H1 (cell line): ENCODE measurements around the gene MYLK. TPM values are rescaled to one million over a fixed set of nuclear protein-coding genes. Genes with fewer than 3 reads are reported as not detected.

Source experiments
- BACH1 ChIP-seq: IDR thresholded peaks from 2 replicates; pipeline ENCODE4 v1.6.1; 2012; ENCODE audit warnings: low read length, improper control_type of control experiment
- SIN3A ChIP-seq, 2 experiments: IDR thresholded peaks in 1 of 2; conservative IDR thresholded peaks in 1 of 2; 2 replicates each; pipeline ENCODE4 v1.6.1; 2011 to 2012; ENCODE audit warnings: low read length in 2 of 2, improper control_type of control experiment in 1 of 2, low read depth in 1 of 2, mild to moderate bottlenecking in 1 of 2
- SP4 ChIP-seq: IDR thresholded peaks from 2 replicates; pipeline ENCODE4 v1.6.1; 2012; ENCODE audit warnings: low read length, inconsistent platforms
- polyA plus RNA-seq, 7 experiments: library from polyadenylated mRNA; depleted of rRNA in 3 of 7; stranded (reverse) in 5 of 7; unstranded in 2 of 7; fragments of >200 nt in 5 of 7; fragments of 200-250 nt in 2 of 7; gene quantifications; 1 replicate in 5 of 7; 2 replicates in 1 of 7; 4 replicates in 1 of 7; pipeline versions ENCODE4 v1.2.1 to v1.2.3, GENCODE V29; 2011 to 2013; ENCODE audit warnings: missing spikeins in 2 of 7, mixed read lengths in 2 of 7
- total RNA-seq: library from RNA; stranded (reverse); fragmentation: NEBNext Ultra II Directional; extraction: Animal tissue kit (Norgen Biotek cat#: 25700); gene quantifications from 2 replicates; pipeline ENCODE4 v1.2.1, GENCODE V29; 2021
- TF ChIP-seq, protein P1 (sequence below): IDR thresholded peaks from 2 replicates; pipeline ENCODE4 v1.6.1; 2012; ENCODE audit warnings: low read length, inconsistent platforms

The MYLK gene
- total and polyA plus RNA-seq, 2 of the 8 experiments (the other 6 are each of a cell fraction or from before 2014, with no cell fraction given) = 11.6 to 21.3 TPM

DNA sequence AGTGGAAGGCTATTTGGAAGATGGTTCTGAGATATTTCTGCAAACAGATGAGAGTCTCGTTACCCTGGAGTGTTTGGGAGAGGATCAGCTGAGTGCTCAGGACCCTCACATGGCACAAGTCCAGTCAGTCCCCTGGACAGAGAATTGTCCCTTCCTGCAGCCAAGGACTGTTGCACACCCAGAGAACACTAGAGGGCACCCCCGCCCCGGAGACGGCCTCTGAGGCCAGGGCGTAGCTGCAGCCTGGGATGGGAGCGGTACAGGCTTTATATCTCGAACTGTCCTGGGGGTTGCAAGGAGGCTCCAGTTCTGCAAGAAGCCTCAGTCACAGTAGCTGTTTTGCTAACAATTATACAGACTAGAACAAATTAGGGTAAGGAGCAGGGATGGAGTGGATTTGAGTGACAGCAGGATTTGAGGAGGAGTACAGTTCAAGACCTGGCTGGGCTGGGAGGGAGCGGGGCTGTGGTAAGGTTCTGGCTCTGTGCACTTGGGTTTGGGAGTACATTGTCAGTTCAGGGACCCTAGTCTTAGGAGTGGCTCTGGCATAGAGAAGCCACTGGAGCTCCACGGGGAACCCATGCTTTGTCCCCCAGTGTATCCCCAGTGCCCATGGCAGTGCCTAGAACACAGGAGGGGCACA is 231.7 kb downstream of the MYLK start (continued):
- TF ChIP-seq, protein P1, sequence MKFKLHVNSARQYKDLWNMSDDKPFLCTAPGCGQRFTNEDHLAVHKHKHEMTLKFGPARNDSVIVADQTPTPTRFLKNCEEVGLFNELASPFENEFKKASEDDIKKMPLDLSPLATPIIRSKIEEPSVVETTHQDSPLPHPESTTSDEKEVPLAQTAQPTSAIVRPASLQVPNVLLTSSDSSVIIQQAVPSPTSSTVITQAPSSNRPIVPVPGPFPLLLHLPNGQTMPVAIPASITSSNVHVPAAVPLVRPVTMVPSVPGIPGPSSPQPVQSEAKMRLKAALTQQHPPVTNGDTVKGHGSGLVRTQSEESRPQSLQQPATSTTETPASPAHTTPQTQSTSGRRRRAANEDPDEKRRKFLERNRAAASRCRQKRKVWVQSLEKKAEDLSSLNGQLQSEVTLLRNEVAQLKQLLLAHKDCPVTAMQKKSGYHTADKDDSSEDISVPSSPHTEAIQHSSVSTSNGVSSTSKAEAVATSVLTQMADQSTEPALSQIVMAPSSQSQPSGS = no peak
- no peak for TF ChIP-seq SIN3A (conservative IDR thresholded peaks at IDR 0.05 in 1 of 2, IDR thresholded peaks at IDR 0.05 in 1 of 2; ENCODE audit: low read depth in 1 of 2, low read length in 2 of 2)
- TF ChIP-seq BACH1 = no peak
- TF ChIP-seq SP4 = no peak
